Peyer's patch (tissue), 4 donors: ENCODE data around the gene GRHL3. TPM values are rescaled to one million over a fixed set of nuclear protein-coding genes. Genes with fewer than 3 reads are reported as not detected.

Experiments used
- DNase-seq, 3 donors: peaks; one replicate each; pipeline ENCODE4 v3.0.0-alpha.2; 2017 to 2019
- H3K27ac ChIP-seq, 4 donors: fragments of 200-600 bp; sonication (generic); one replicate each; pipeline ENCODE4 v1.5.1; 2016 to 2019
- H3K27me3 ChIP-seq, 2 donors: fragments of 200-600 bp; sonication (generic); one replicate each; pipeline ENCODE4 v1.5.1; 2019
- H3K36me3 ChIP-seq, 3 donors: fragments of 200-600 bp; sonication (generic); one replicate each; pipeline ENCODE4 v1.5.1; 2016 to 2019
- H3K4me1 ChIP-seq, 4 donors: fragments of 200-600 bp; sonication (generic); one replicate each; pipeline ENCODE4 v1.5.1; 2016 to 2019
- H3K4me3 ChIP-seq, 4 donors: fragments of 200-600 bp; sonication (generic); 1 replicate in 3 of 4; 2 replicates in 1 of 4; pipeline ENCODE4 v1.5.1; 2016 to 2019; ENCODE audit warnings: mild to moderate bottlenecking in 1 of 4
- H3K9me3 ChIP-seq, 4 donors: fragments of 200-600 bp; sonication (generic); one replicate each; pipeline ENCODE4 v1.5.1; 2016 to 2019; ENCODE audit warnings: mild to moderate bottlenecking in 1 of 4
- CTCF ChIP-seq, 6 experiments: fragments of 450-650 bp in 4 of 6; fragments of 200-600 bp in 2 of 6; sonication (generic) in 1 of 6; IDR thresholded peaks; one replicate each; pipeline ENCODE4 v1.5.1; 2017 to 2019; ENCODE audit warnings: antibody characterized with exemption in 6 of 6, mild to moderate bottlenecking in 3 of 6, moderate library complexity in 1 of 6
- POLR2A ChIP-seq, 2 donors: fragments of 450-650 bp; IDR thresholded peaks; one replicate each; pipeline ENCODE4 v1.5.1; 2017; ENCODE audit warnings: antibody characterized with exemption in 2 of 2, mild to moderate bottlenecking in 2 of 2, moderate library complexity in 2 of 2
- total RNA-seq, 4 donors: library from RNA; depleted of rRNA; stranded (reverse); fragments of >200 nt; gene quantifications; one replicate each; pipeline ENCODE4 v1.1.0, GENCODE V29; 2016

GRHL3 gene
- total RNA-seq, 4 donors from 2014 or later: 0.35 to 1.1 (median 0.66) TPM; not detected in 1

- no peaks in the 10 kb centered on the region for H3K36me3 ChIP-seq
- H3K4me3 ChIP-seq: no peak overlapping the region
- TF ChIP-seq CTCF (IDR thresholded peaks at IDR 0.05) (no peak), POLR2A (IDR thresholded peaks at IDR 0.05) (no peak)
- no peak for DNase-seq
- no peaks in the 10 kb centered on the region for H3K4me1 ChIP-seq
- H3K27ac ChIP-seq: no peak overlapping the region
- no peaks in the 10 kb centered on the region for H3K9me3 ChIP-seq
- H3K27me3 ChIP-seq: no peaks in the 10 kb centered on the region
Observed at GRCh38 chr1:24351247-24351646, 32.1 kb downstream of the GRHL3 start.

GRCh38 chr1:24351918-24352627, 32.9 kb downstream of the GRHL3 start:
- no peak overlapping the region for H3K4me3 ChIP-seq
- H3K9me3 ChIP-seq: no peaks in the 10 kb centered on the region
- H3K36me3 ChIP-seq: no peaks in the 10 kb centered on the region
- no peaks in the 10 kb centered on the region for H3K4me1 ChIP-seq
- TF ChIP-seq CTCF (IDR thresholded peaks at IDR 0.05): no peak
- TF ChIP-seq POLR2A (IDR thresholded peaks at IDR 0.05): no peak
- no peaks in the 10 kb centered on the region for H3K27me3 ChIP-seq
- H3K27ac ChIP-seq: no peak overlapping the region
- no peak for DNase-seq

- DNase-seq: no peak
- Histone ChIP-seq H3K27ac (no peak overlapping the region), H3K9me3 (no peaks in the 10 kb centered on the region), H3K4me1 (no peaks in the 10 kb centered on the region), H3K4me3 (no peak overlapping the region), H3K36me3 (peaks cover 0 to 10% (median 0%) of the 10 kb centered on the region in 3 donors), H3K27me3 (no peaks in the 10 kb centered on the region)
- TF ChIP-seq POLR2A (IDR thresholded peaks at IDR 0.05) (no peak), CTCF (IDR thresholded peaks at IDR 0.05) (no peak)
Observed at GRCh38 chr1:24353292-24353891, 34.2 kb downstream of the GRHL3 start.

GRCh38 chr1:24355466-24355865, 36.3 kb downstream of the GRHL3 start:
- TF ChIP-seq POLR2A (IDR thresholded peaks at IDR 0.05) (no peak), CTCF (IDR thresholded peaks at IDR 0.05) (no peak)
- Histone ChIP-seq H3K4me3 (no peak overlapping the region), H3K4me1 (no peaks in the 10 kb centered on the region), H3K27me3 (no peaks in the 10 kb centered on the region), H3K27ac (no peak overlapping the region), H3K9me3 (no peaks in the 10 kb centered on the region), H3K36me3 (peaks cover 0 to 28% (median 0%) of the 10 kb centered on the region in 3 donors)
- no peak for DNase-seq

GRCh38 chr1:24357038-24357437, 37.9 kb downstream of the GRHL3 start:
- no peaks in the 10 kb centered on the region for H3K9me3 ChIP-seq
- H3K4me1 ChIP-seq: no peaks in the 10 kb centered on the region
- H3K27ac ChIP-seq: no peak overlapping the region
- no peak for DNase-seq
- TF ChIP-seq CTCF (IDR thresholded peaks at IDR 0.05) (no peak), POLR2A (IDR thresholded peaks at IDR 0.05) (no peak)
- H3K4me3 ChIP-seq: no peak overlapping the region
- no peaks in the 10 kb centered on the region for H3K27me3 ChIP-seq
- peaks cover 0 to 28% (median 0%) of the 10 kb centered on the region in 3 donors for H3K36me3 ChIP-seq
